GM18951 (cell line): ENCODE data around the gene DMKN.

Experiments used
- POLR2A ChIP-seq: IDR thresholded peaks from 4 replicates; pipeline ENCODE4 v1.6.1; 2011; ENCODE audit warnings: mild to moderate bottlenecking; ENCODE audit not compliant: insufficient read length, insufficient read depth; ENCODE audit errors: extremely low read depth
- in situ Hi-C: fragments of 300-500 bp; cut with MboI; formaldehyde crosslinking; loops from one replicate; pipeline ENCODE4 v1.12.0; 2022; ENCODE audit warnings: low sequenced_read_pairs, mixed read lengths, inconsistent platforms; ENCODE audit not compliant: unreplicated experiment

Gene DMKN

GRCh38 chr19:35513628-35514281 is at the start of gene DMKN:
Gene DMKN (minus strand): TSS chr19:35513649. CDS start chr19:35513475, 174 bp downstream.
- in situ Hi-C loops = no loop called here
- TF ChIP-seq POLR2A = no peak

- TF ChIP-seq POLR2A = no peak
- in situ Hi-C loops = no loop called here
Measured at GRCh38 chr19:35562776-35563175, 49.3 kb upstream of the DMKN start.

- in situ Hi-C loops = no loop called here
Measured at GRCh38 chr19:35562336-35562735, 48.9 kb upstream of the DMKN start.

GRCh38 chr19:35561436-35561835 is 48.0 kb upstream of the DMKN start:
- TF ChIP-seq POLR2A = no peak
- in situ Hi-C loops = no loop called here

More at GRCh38 chr19:35562336-35562735, 48.9 kb upstream of the DMKN start:
- no peak for TF ChIP-seq POLR2A

GRCh38 chr19:35560677-35561076 is 47.2 kb upstream of the DMKN start:
- no peak for TF ChIP-seq POLR2A
- in situ Hi-C loops = no loop called here

GRCh38 chr19:35560271-35560670 is 46.8 kb upstream of the DMKN start:
- in situ Hi-C loops = no loop called here
- TF ChIP-seq POLR2A = no peak

GRCh38 chr19:35559781-35560180 is 46.3 kb upstream of the DMKN start:
- no peak for TF ChIP-seq POLR2A
- in situ Hi-C loops = no loop called here

GRCh38 chr19:35559281-35559659 is 45.8 kb upstream of the DMKN start:
- TF ChIP-seq POLR2A = no peak
- in situ Hi-C loops = no loop called here

GRCh38 chr19:35558400-35559280 is 45.2 kb upstream of the DMKN start:
- in situ Hi-C loops = no loop called here
- no peak for TF ChIP-seq POLR2A

- in situ Hi-C loops = no loop called here
Measured at GRCh38 chr19:35557539-35558399, 44.3 kb upstream of the DMKN start.

GRCh38 chr19:35556846-35557538 is 43.5 kb upstream of the DMKN start:
- no peak for TF ChIP-seq POLR2A
- in situ Hi-C loops = no loop called here

More at GRCh38 chr19:35557539-35558399, 44.3 kb upstream of the DMKN start:
- TF ChIP-seq POLR2A = no peak

- in situ Hi-C loops = no loop called here
Measured at GRCh38 chr19:35556025-35556590, 42.7 kb upstream of the DMKN start.

More at GRCh38 chr19:35556025-35556590, 42.7 kb upstream of the DMKN start:
- no peak for TF ChIP-seq POLR2A
